B cell (primary cell): Measurements from ENCODE around the gene TBX1.

Experiments used
- CTCF ChIP-seq: fragments of 200-600 bp; IDR thresholded peaks from one replicate; pipeline ENCODE4 v1.8.0; 2022; ENCODE audit warnings: antibody characterized with exemption, mild to moderate bottlenecking
- EZH2 ChIP-seq: IDR thresholded peaks from 2 replicates; pipeline ENCODE4 v1.6.1; 2012; ENCODE audit warnings: borderline replicate concordance, low read depth, mild to moderate bottlenecking, moderate library complexity, low read length; ENCODE audit not compliant: insufficient read depth, poor library complexity, severe bottlenecking

DNA sequence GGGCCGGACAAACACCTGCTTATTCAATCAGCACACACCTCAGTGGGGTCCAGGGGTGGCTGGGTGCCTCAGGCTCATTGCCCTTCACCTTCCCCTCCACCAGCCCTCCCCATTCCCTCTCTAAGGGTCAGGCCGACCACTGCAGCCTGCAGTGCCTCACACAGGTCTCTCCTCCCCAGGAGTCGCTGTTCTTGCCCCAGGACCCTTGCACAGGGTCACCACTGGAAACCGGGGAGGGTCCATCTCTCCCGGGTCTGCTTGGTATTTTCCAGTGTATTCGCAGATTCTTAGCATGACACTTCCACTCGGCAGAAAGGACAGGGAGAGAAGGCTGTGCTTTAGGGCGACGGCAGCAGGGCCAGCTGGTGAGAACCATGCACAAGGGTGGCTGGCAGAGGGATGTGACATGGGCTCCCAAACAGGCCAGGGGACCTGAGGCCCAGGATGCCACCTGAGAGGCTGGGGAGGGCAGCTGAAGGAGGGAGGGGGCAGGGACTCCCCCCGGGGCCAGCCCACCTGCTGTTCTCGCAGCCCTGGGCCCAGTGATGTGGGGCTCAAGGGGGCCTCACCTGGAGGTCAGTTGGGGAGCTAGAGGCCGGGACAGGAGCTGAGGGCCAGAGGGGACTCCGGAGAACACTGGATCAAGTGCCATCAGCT lies 16.1 kb upstream of the TBX1 start:
- TF ChIP-seq CTCF, result no peak
- TF ChIP-seq EZH2, result no peak
